ENCODE results near the gene SCAP. TPM values are rescaled to one million over a fixed set of nuclear protein-coding genes. Genes with fewer than 3 reads are reported as not detected.
A peak's percentile ranks its signal among the peaks of the same experiment; 100 is the strongest.

SCAP gene
- total and polyA plus RNA-seq, 2 of the 13 experiments (the other 11 are each of a cell fraction or from before 2014, with no cell fraction given) = 40.4 to 53.3 TPM

- TF ChIP-seq STAT5B (CRISPR knock-in tag; IDR thresholded peaks at IDR 0.05) (no peak), ZNF512 (CRISPR knock-in tag; IDR thresholded peaks at IDR 0.05) (no peak), SOX13 (IDR thresholded peaks at IDR 0.05) (no peak), SOX13 (CRISPR knock-in tag; conservative IDR thresholded peaks at IDR 0.05 in 1 of 2, IDR thresholded peaks at IDR 0.05 in 1 of 2) (no peak), ZNF652 (CRISPR knock-in tag; IDR thresholded peaks at IDR 0.05; ENCODE audit: borderline replicate concordance, low read depth) (no peak), NRL (CRISPR knock-in tag; IDR thresholded peaks at IDR 0.05; ENCODE audit: borderline replicate concordance) (peak; percentile 52; the same call in 1 of the 2 replicates), ATF6 (CRISPR knock-in tag; conservative IDR thresholded peaks at IDR 0.05) (no peak), ZNF446 (CRISPR knock-in tag; IDR thresholded peaks at IDR 0.05) (no peak), GZF1 (CRISPR knock-in tag; IDR thresholded peaks at IDR 0.05) (no peak), YEATS2 (CRISPR knock-in tag; IDR thresholded peaks at IDR 0.05; ENCODE audit: borderline replicate concordance) (peak; percentile 36; the same call in 1 of the 2 replicates), ZNF792 (CRISPR knock-in tag; IDR thresholded peaks at IDR 0.05) (no peak), ZNF616 (CRISPR knock-in tag; IDR thresholded peaks at IDR 0.05; ENCODE audit: low read depth) (no peak), ZC3H4 (CRISPR knock-in tag; IDR thresholded peaks at IDR 0.05; ENCODE audit: borderline replicate concordance) (no peak), ETS1 (CRISPR knock-in tag; IDR thresholded peaks at IDR 0.05) (no peak), ISL2 (CRISPR knock-in tag; IDR thresholded peaks at IDR 0.05) (no peak), HMGXB4 (CRISPR knock-in tag; IDR thresholded peaks at IDR 0.05; ENCODE audit: borderline replicate concordance in 1 of 2, low read depth in 1 of 2) (peak in 1 of 2 experiments; percentile 74; a peak in 1 of 4 replicates)
- TF ChIP-seq, protein P1, sequence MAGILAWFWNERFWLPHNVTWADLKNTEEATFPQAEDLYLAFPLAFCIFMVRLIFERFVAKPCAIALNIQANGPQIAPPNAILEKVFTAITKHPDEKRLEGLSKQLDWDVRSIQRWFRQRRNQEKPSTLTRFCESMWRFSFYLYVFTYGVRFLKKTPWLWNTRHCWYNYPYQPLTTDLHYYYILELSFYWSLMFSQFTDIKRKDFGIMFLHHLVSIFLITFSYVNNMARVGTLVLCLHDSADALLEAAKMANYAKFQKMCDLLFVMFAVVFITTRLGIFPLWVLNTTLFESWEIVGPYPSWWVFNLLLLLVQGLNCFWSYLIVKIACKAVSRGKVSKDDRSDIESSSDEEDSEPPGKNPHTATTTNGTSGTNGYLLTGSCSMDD (CRISPR knock-in tag; IDR thresholded peaks at IDR 0.05) = no peak
- TF ChIP-seq, protein P2, sequence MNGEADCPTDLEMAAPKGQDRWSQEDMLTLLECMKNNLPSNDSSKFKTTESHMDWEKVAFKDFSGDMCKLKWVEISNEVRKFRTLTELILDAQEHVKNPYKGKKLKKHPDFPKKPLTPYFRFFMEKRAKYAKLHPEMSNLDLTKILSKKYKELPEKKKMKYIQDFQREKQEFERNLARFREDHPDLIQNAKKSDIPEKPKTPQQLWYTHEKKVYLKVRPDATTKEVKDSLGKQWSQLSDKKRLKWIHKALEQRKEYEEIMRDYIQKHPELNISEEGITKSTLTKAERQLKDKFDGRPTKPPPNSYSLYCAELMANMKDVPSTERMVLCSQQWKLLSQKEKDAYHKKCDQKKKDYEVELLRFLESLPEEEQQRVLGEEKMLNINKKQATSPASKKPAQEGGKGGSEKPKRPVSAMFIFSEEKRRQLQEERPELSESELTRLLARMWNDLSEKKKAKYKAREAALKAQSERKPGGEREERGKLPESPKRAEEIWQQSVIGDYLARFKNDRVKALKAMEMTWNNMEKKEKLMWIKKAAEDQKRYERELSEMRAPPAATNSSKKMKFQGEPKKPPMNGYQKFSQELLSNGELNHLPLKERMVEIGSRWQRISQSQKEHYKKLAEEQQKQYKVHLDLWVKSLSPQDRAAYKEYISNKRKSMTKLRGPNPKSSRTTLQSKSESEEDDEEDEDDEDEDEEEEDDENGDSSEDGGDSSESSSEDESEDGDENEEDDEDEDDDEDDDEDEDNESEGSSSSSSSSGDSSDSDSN (CRISPR knock-in tag; IDR thresholded peaks at IDR 0.05) = no peak
These were observed 54.9 kb downstream of the SCAP start (continued) for GRCh38 chr3:47420511-47421484.

All from HepG2 (cell line).